B cell (primary cell): ENCODE data around the gene SEC23B. TPM values are rescaled to one million over a fixed set of nuclear protein-coding genes. Genes with fewer than 3 reads are reported as not detected.

ENCODE experiments used
- ATAC-seq: fragments of 200-7000 bp; cut with Tn5 transposase; one replicate; pipeline ENCODE4 v1.10.0; 2021; ENCODE audit warnings: low read depth, mild to moderate bottlenecking, moderate number of reproducible peaks, moderate library complexity
- CTCF ChIA-PET: fragments of 350-600 bp; sonication (Branson Sonifier 250); formaldehyde crosslinking; loops from one replicate; lab custom pipeline; 2021; ENCODE audit warnings: antibody characterized with exemption, inconsistent platforms; lab: Charles Lee
- POLR2A ChIA-PET: fragments of 350-600 bp; sonication (Branson Sonifier 250); formaldehyde crosslinking; loops from one replicate; lab custom pipeline; 2021; ENCODE audit warnings: antibody characterized with exemption; lab: Charles Lee
- DNase-seq: peaks from one replicate; pipeline ENCODE4 v3.0.0; 2013
- H2AFZ ChIP-seq: 2 replicates; pipeline ENCODE4 v1.6.1; 2012; ENCODE audit warnings: mild to moderate bottlenecking, low read depth, low read length; ENCODE audit not compliant: insufficient read depth, poor library complexity, severe bottlenecking
- H3K27ac ChIP-seq, 2 donors: 1 replicate in 1 of 2; 2 replicates in 1 of 2; pipeline ENCODE4 v1.5.1; 2012 to 2013; ENCODE audit warnings: low read length in 2 of 2, mild to moderate bottlenecking in 2 of 2, moderate library complexity in 1 of 2
- H3K27me3 ChIP-seq, 4 experiments: fragments of 200-600 bp in 1 of 4; sonication (generic) in 1 of 4; replicated peaks in 1 of 4; 1 replicate in 2 of 4; 2 replicates in 2 of 4; pipeline versions ENCODE4 v1.6.1 to v1.7.0; 2013 to 2016; ENCODE audit warnings: low read length in 3 of 4, mild to moderate bottlenecking in 2 of 4, mixed read lengths in 1 of 4, moderate library complexity in 1 of 4; ENCODE audit not compliant: insufficient read depth in 4 of 4, control insufficient read depth in 3 of 4; ENCODE audit errors: control extremely low read depth in 1 of 4
- H3K36me3 ChIP-seq, 2 experiments: replicated peaks in 1 of 2; 1 replicate in 1 of 2; 2 replicates in 1 of 2; pipeline versions ENCODE4 v1.6.1 to v1.7.1; 2013; ENCODE audit warnings: low read length in 1 of 2; ENCODE audit not compliant: insufficient read depth in 2 of 2, control insufficient read depth in 1 of 2; ENCODE audit errors: control extremely low read depth in 1 of 2, extremely low read depth in 1 of 2
- H3K4me1 ChIP-seq, 2 donors: fragments of 200-600 bp in 1 of 2; sonication (generic) in 1 of 2; 1 replicate in 1 of 2; 2 replicates in 1 of 2; pipeline versions ENCODE4 v1.5.1 to v1.6.1; 2013 to 2017; ENCODE audit warnings: low read length in 2 of 2; ENCODE audit not compliant: control insufficient read depth in 2 of 2, insufficient read depth in 2 of 2
- H3K4me2 ChIP-seq: replicated peaks from 2 replicates; pipeline ENCODE3; 2012; ENCODE audit warnings: mild to moderate bottlenecking, low read depth, low read length; ENCODE audit not compliant: poor library complexity, severe bottlenecking
- H3K4me3 ChIP-seq, 5 experiments: fragments of 200-600 bp in 1 of 5; sonication (generic) in 1 of 5; 1 replicate in 3 of 5; 2 replicates in 2 of 5; pipeline versions ENCODE4 v1.5.1 to v1.7.0; 2011 to 2016; ENCODE audit warnings: low read length in 4 of 5, mild to moderate bottlenecking in 4 of 5, low read depth in 2 of 5, control low read depth in 1 of 5, moderate library complexity in 1 of 5; ENCODE audit not compliant: insufficient read depth in 1 of 5; ENCODE audit errors: control extremely low read depth in 1 of 5, extremely low read depth in 1 of 5
- H3K79me2 ChIP-seq: fragments of 200-600 bp; sonication (generic); one replicate; pipeline ENCODE4 v1.6.0; 2016; ENCODE audit warnings: low read length; ENCODE audit not compliant: control insufficient read depth, insufficient read depth
- H3K9ac ChIP-seq: fragments of 200-600 bp; sonication (generic); 2 replicates; pipeline ENCODE4 v1.6.1; 2017; ENCODE audit warnings: mild to moderate bottlenecking, low read length, moderate library complexity
- H3K9me3 ChIP-seq, 3 donors: one replicate each; pipeline versions ENCODE4 v1.6.1 to v1.7.1; 2013; ENCODE audit warnings: low read length in 2 of 3; ENCODE audit not compliant: control insufficient read depth in 2 of 3, insufficient read depth in 1 of 3; ENCODE audit errors: control extremely low read depth in 1 of 3
- H4K20me1 ChIP-seq: 2 replicates; pipeline ENCODE4 v1.6.0; 2012; ENCODE audit warnings: mild to moderate bottlenecking, low read length; ENCODE audit not compliant: insufficient read depth, control insufficient read depth, poor library complexity, severe bottlenecking
- H3K27ac Mint-ChIP-seq: one replicate; pipeline ENCODE4 v1.8.0; 2021; ENCODE audit warnings: mixed read lengths
- H3K27me3 Mint-ChIP-seq: one replicate; pipeline ENCODE4 v1.8.0; 2021; ENCODE audit warnings: mixed read lengths
- H3K4me1 Mint-ChIP-seq: one replicate; pipeline ENCODE4 v1.8.0; 2021; ENCODE audit warnings: mixed read lengths
- H3K4me3 Mint-ChIP-seq: one replicate; pipeline ENCODE4 v1.8.0; 2021; ENCODE audit warnings: mixed read lengths
- H3K9me3 Mint-ChIP-seq: one replicate; pipeline ENCODE4 v1.8.0; 2022; ENCODE audit warnings: mixed read lengths; ENCODE audit not compliant: insufficient read depth
- CTCF ChIP-seq: fragments of 200-600 bp; IDR thresholded peaks from one replicate; pipeline ENCODE4 v1.8.0; 2022; ENCODE audit warnings: antibody characterized with exemption, mild to moderate bottlenecking
- EZH2 ChIP-seq: IDR thresholded peaks from 2 replicates; pipeline ENCODE4 v1.6.1; 2012; ENCODE audit warnings: borderline replicate concordance, low read depth, mild to moderate bottlenecking, moderate library complexity, low read length; ENCODE audit not compliant: insufficient read depth, poor library complexity, severe bottlenecking
- WGBS: methylation state at CpG from one replicate; pipeline ENCODE4 v1.1.5; 2013; ENCODE audit warnings: missing lambda C conversion rate; ENCODE audit not compliant: insufficient coverage; 5-methylcytosine and 5-hydroxymethylcytosine counted together
- intact Hi-C: fragments of 100-400 bp; cut with micrococcal nuclease; formaldehyde crosslinking; loops from one replicate; pipeline ENCODE4 v1.10.0; 2022
- polyA plus RNA-seq: library from polyadenylated mRNA; depleted of rRNA; stranded (reverse); fragments of >200 nt; gene quantifications from 2 replicates; pipeline ENCODE4 v1.2.3, GENCODE V29; 2012
- total RNA-seq, 2 donors: library from RNA; stranded (reverse); fragments of 120-200 nt in 1 of 2; gene quantifications; 1 replicate in 1 of 2; 2 replicates in 1 of 2; pipeline versions ENCODE4 v1.2.3 to v1.2.4, GENCODE V29; 2013 to 2022

SEC23B gene
- total and polyA plus RNA-seq, 2 donors (not counting 1 experiment from before 2014, with no cell fraction given), result 19.5 to 39.4 TPM

GRCh38 chr20:18504479-18505060, 3.2 kb upstream of the SEC23B start:
- no peak overlapping the region for H3K4me3 Mint-ChIP-seq
- H3K27me3 ChIP-seq, result no peaks in the 10 kb centered on the region
- no peak for TF ChIP-seq EZH2
- no peak for TF ChIP-seq CTCF
- no peak for ATAC-seq
- ChIA-PET POLR2A (no interaction called here), CTCF (no interaction called here)
- no peaks in the 10 kb centered on the region for H3K9me3 Mint-ChIP-seq
- peaks cover 13 to 17% of the 10 kb centered on the region in 2 donors for H3K4me1 ChIP-seq
- H3K9ac ChIP-seq, result no peak overlapping the region
- WGBS, result 84% methylated on average over 30 of the region's 31 CpGs
- H3K9me3 ChIP-seq, result no peaks in the 10 kb centered on the region
- peaks cover 18% of the 10 kb centered on the region for H3K79me2 ChIP-seq
- DNase-seq, result no peak
- no peak overlapping the region for H3K4me3 ChIP-seq
- H3K4me1 Mint-ChIP-seq, result peaks cover 22% of the 10 kb centered on the region
- peaks cover 13% of the 10 kb centered on the region for H3K27me3 Mint-ChIP-seq
- intact Hi-C loops, result loop anchor here (5.0 kb wide), 3 partner anchors 367 to 1548 kb away; partner anchors contain the start of genes CFAP61, CRNKL1, KAT14 and NAA20
- H3K27ac ChIP-seq, result no peak overlapping the region
- H3K4me2 ChIP-seq, result no peak overlapping the region
- no peaks in the 10 kb centered on the region for H3K36me3 ChIP-seq
- no peaks in the 10 kb centered on the region for H4K20me1 ChIP-seq
- H2AFZ ChIP-seq, result no peak overlapping the region
- H3K27ac Mint-ChIP-seq, result no peak overlapping the region

- CTCF ChIA-PET, result interaction anchor here (0.5 to 2.7 kb wide), 5 partner anchors 9 to 546 kb away, joined by 3 to 34 read pairs (median 5); partner anchors contain the start of genes DZANK1, POLR3F and RBBP9
Measured at GRCh38 chr20:18506744-18507143, 996 bp upstream of the SEC23B start.

More at GRCh38 chr20:18506744-18507143, 996 bp upstream of the SEC23B start:
- H3K4me2 ChIP-seq, result peak overlapping the region; percentile 80
- peaks cover 13 to 17% of the 10 kb centered on the region in 2 donors for H3K4me1 ChIP-seq
- no peak for DNase-seq
- intact Hi-C loops, result loop anchor here (1.0 to 5.0 kb wide), 11 partner anchors 9 to 1546 kb away; partner anchors contain the start of genes CFAP61, CRNKL1, DSTN and DZANK1
- H3K4me3 Mint-ChIP-seq, result peak overlapping the region; percentile 99
- H3K27ac ChIP-seq, result peak overlapping the region; percentile 98
- no peaks in the 10 kb centered on the region for H4K20me1 ChIP-seq
- peaks cover 13% of the 10 kb centered on the region for H3K27me3 Mint-ChIP-seq
- peak overlapping the region; percentile 84 for H3K9ac ChIP-seq
- no peaks in the 10 kb centered on the region for H3K27me3 ChIP-seq
- H3K27ac Mint-ChIP-seq, result peak overlapping the region; percentile 98
- H3K9me3 Mint-ChIP-seq, result no peaks in the 10 kb centered on the region
- ATAC-seq, result no peak
- peak overlapping the region; percentile 57 to 88 (median 80) for H3K4me3 ChIP-seq
- POLR2A ChIA-PET, result interaction anchor here (1.2 to 3.2 kb wide), 7 partner anchors 10 to 651 kb away, joined by 3 to 27 read pairs (median 6); partner anchors contain the start of genes DZANK1, POLR3F, RBBP9 and ZNF133
- H3K9me3 ChIP-seq, result no peaks in the 10 kb centered on the region
- peak overlapping the region; percentile 68 for H2AFZ ChIP-seq
- H3K4me1 Mint-ChIP-seq, result peaks cover 22% of the 10 kb centered on the region
- H3K79me2 ChIP-seq, result peaks cover 31% of the 10 kb centered on the region
- WGBS, result 100% methylated on average over 1 of the region's 8 CpGs
- peaks cover 5 to 15% of the 10 kb centered on the region in 2 experiments for H3K36me3 ChIP-seq
- TF ChIP-seq CTCF (no peak), EZH2 (no peak)
